HG03469 (cell line): ENCODE data around the gene SMIM22.

Experiments used
- ATAC-seq: cut with Tn5 transposase; IDR thresholded peaks from one replicate; pipeline ENCODE4 v1.9.1; 2021; ENCODE audit warnings: mild to moderate bottlenecking, moderate library complexity, moderate number of reproducible peaks; ENCODE audit not compliant: unreplicated experiment

Gene SMIM22

GRCh38 chr16:4795181-4795827, at the start of gene SMIM22:
Gene SMIM22, plus strand, starts transcription at chr16:4795369. Its CDS starts 366 bp downstream, at chr16:4795735.
- no peak for ATAC-seq

- ATAC-seq, result no peak
Observed at GRCh38 chr16:4746215-4746614, 49.0 kb upstream of the SMIM22 start.

- ATAC-seq, result no peak
Observed at GRCh38 chr16:4746991-4747574, 48.1 kb upstream of the SMIM22 start.

GRCh38 chr16:4747906-4748681, 47.1 kb upstream of the SMIM22 start:
- ATAC-seq, result no peak

GRCh38 chr16:4748682-4749411, 46.3 kb upstream of the SMIM22 start:
- ATAC-seq, result no peak

GRCh38 chr16:4749700-4750257, 45.4 kb upstream of the SMIM22 start:
- ATAC-seq, result no peak

GRCh38 chr16:4750896-4751295, 44.3 kb upstream of the SMIM22 start:
- ATAC-seq, result no peak

- ATAC-seq, result no peak
Observed at GRCh38 chr16:4752351-4753100, 42.6 kb upstream of the SMIM22 start.

- no peak for ATAC-seq
Observed at GRCh38 chr16:4753227-4753626, 41.9 kb upstream of the SMIM22 start.

- ATAC-seq, result no peak
Observed at GRCh38 chr16:4754865-4755264, 40.3 kb upstream of the SMIM22 start.

GRCh38 chr16:4755687-4756086, 39.5 kb upstream of the SMIM22 start:
- no peak for ATAC-seq

GRCh38 chr16:4760221-4760910, 34.8 kb upstream of the SMIM22 start:
- ATAC-seq, result no peak

GRCh38 chr16:4762205-4762604, 33.0 kb upstream of the SMIM22 start:
- ATAC-seq, result no peak

GRCh38 chr16:4763791-4764190, 31.4 kb upstream of the SMIM22 start:
- no peak for ATAC-seq

- ATAC-seq, result no peak
Observed at GRCh38 chr16:4765511-4766474, 29.4 kb upstream of the SMIM22 start.

- ATAC-seq, result peak; percentile 77
Observed at GRCh38 chr16:4766875-4767628, 28.1 kb upstream of the SMIM22 start, which contains the start of gene ZNF500. Gene ZNF500, minus strand, starts transcription at chr16:4767162. Its CDS starts 1,184 bp downstream, at chr16:4765978.

GRCh38 chr16:4767872-4768548, 27.2 kb upstream of the SMIM22 start:
- ATAC-seq, result no peak
